ENCODE measurements around the gene OR2M5. TPM values are rescaled to one million over a fixed set of nuclear protein-coding genes. Genes with fewer than 3 reads are reported as not detected.

Gene OR2M5
- total and polyA plus RNA-seq, 10 of the 15 experiments (the other 5 are each of a cell fraction or from before 2014, with no cell fraction given), result not detected

DNA sequence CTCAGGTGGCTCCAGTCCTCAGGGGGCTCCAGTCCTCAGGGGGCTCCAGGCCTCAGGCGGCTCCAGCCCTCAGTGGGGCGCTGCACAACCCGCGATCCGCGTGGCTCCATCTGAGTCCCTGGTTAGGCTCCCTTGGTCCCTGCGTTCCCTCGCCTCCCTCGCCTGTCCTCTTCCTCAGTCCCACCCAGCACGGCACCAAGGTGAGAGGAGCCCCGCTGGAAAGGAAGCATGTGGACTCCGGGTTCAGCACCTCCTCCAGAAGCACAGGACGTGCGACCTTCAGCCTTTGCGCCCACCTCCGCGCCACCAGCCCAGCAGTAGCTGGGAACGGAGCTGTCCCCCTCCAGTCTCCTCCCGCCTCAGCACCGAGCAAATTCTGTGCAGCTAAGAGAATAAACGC lies 8.1 kb upstream of the OR2M5 start:
- no peaks in the 10 kb centered on the region for H3K9me3 ChIP-seq (replicated peaks; ENCODE audit: control insufficient read depth, insufficient read depth, low read length)
- SMC1A ChIA-PET (ENCODE audit: uncharacterized antibody, unreplicated experiment), result no interaction called here
- no peak overlapping the region for H3K9ac ChIP-seq (ENCODE audit: control insufficient read depth, insufficient read depth, low read length)
- no peak overlapping the region for H2AFZ ChIP-seq (ENCODE audit: control insufficient read depth, low read depth, low read length)
- H3K27me3 ChIP-seq (replicated peaks in 1 of 2; ENCODE audit: control insufficient read depth in 2 of 2, insufficient read depth in 2 of 2, low read length in 1 of 2), result no peaks in the 10 kb centered on the region
- no peaks in the 10 kb centered on the region for H3K4me1 ChIP-seq (ENCODE audit: control insufficient read depth, insufficient read depth, low read length)
- H3K79me2 ChIP-seq (ENCODE audit: control insufficient read depth, insufficient read depth, low read length), result no peaks in the 10 kb centered on the region
- CTCF ChIA-PET, result no interaction called here
- WGBS (ENCODE audit: insufficient coverage, insufficient replicate concordance, low lambda C conversion rate, missing lambda C conversion rate), result 56% methylated on average over 21 of the region's 21 CpGs
- no peak overlapping the region for H3K4me3 ChIP-seq
- DNase-seq (ENCODE audit: low read depth, low spot score), result no peak
- no peak for ATAC-seq
- TF ChIP-seq MYC (IDR thresholded peaks at IDR 0.05; ENCODE audit: insufficient read depth, insufficient read length, insufficient replicate concordance, low read length, severe bottlenecking), result no peak
- no peak for TF ChIP-seq PML (IDR thresholded peaks at IDR 0.05; ENCODE audit: low read length)
- TF ChIP-seq POLR2AphosphoS5 (IDR thresholded peaks at IDR 0.05; ENCODE audit: low read length), result no peak
- no peak for TF ChIP-seq ZSCAN29 (IDR thresholded peaks at IDR 0.05)
- TF ChIP-seq HDAC6 (IDR thresholded peaks at IDR 0.05; ENCODE audit: unreplicated experiment), result no peak
- TF ChIP-seq, protein P1, sequence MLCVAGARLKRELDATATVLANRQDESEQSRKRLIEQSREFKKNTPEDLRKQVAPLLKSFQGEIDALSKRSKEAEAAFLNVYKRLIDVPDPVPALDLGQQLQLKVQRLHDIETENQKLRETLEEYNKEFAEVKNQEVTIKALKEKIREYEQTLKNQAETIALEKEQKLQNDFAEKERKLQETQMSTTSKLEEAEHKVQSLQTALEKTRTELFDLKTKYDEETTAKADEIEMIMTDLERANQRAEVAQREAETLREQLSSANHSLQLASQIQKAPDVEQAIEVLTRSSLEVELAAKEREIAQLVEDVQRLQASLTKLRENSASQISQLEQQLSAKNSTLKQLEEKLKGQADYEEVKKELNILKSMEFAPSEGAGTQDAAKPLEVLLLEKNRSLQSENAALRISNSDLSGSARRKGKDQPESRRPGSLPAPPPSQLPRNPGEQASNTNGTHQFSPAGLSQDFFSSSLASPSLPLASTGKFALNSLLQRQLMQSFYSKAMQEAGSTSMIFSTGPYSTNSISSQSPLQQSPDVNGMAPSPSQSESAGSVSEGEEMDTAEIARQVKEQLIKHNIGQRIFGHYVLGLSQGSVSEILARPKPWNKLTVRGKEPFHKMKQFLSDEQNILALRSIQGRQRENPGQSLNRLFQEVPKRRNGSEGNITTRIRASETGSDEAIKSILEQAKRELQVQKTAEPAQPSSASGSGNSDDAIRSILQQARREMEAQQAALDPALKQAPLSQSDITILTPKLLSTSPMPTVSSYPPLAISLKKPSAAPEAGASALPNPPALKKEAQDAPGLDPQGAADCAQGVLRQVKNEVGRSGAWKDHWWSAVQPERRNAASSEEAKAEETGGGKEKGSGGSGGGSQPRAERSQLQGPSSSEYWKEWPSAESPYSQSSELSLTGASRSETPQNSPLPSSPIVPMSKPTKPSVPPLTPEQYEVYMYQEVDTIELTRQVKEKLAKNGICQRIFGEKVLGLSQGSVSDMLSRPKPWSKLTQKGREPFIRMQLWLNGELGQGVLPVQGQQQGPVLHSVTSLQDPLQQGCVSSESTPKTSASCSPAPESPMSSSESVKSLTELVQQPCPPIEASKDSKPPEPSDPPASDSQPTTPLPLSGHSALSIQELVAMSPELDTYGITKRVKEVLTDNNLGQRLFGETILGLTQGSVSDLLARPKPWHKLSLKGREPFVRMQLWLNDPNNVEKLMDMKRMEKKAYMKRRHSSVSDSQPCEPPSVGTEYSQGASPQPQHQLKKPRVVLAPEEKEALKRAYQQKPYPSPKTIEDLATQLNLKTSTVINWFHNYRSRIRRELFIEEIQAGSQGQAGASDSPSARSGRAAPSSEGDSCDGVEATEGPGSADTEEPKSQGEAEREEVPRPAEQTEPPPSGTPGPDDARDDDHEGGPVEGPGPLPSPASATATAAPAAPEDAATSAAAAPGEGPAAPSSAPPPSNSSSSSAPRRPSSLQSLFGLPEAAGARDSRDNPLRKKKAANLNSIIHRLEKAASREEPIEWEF (IDR thresholded peaks at IDR 0.05; ENCODE audit: insufficient replicate concordance, low read depth, low read length), result no peak
- no peak for TF ChIP-seq ATF7 (IDR thresholded peaks at IDR 0.05; ENCODE audit: low read depth)
- TF ChIP-seq, protein P2, sequence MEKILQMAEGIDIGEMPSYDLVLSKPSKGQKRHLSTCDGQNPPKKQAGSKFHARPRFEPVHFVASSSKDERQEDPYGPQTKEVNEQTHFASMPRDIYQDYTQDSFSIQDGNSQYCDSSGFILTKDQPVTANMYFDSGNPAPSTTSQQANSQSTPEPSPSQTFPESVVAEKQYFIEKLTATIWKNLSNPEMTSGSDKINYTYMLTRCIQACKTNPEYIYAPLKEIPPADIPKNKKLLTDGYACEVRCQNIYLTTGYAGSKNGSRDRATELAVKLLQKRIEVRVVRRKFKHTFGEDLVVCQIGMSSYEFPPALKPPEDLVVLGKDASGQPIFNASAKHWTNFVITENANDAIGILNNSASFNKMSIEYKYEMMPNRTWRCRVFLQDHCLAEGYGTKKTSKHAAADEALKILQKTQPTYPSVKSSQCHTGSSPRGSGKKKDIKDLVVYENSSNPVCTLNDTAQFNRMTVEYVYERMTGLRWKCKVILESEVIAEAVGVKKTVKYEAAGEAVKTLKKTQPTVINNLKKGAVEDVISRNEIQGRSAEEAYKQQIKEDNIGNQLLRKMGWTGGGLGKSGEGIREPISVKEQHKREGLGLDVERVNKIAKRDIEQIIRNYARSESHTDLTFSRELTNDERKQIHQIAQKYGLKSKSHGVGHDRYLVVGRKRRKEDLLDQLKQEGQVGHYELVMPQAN (conservative IDR thresholded peaks at IDR 0.05), result no peak
- TF ChIP-seq, protein P3, sequence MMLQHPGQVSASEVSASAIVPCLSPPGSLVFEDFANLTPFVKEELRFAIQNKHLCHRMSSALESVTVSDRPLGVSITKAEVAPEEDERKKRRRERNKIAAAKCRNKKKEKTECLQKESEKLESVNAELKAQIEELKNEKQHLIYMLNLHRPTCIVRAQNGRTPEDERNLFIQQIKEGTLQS (IDR thresholded peaks at IDR 0.05; ENCODE audit: borderline replicate concordance, extremely low read depth, low read depth, low read length), result no peak
- no peak for TF ChIP-seq CREM (IDR thresholded peaks at IDR 0.05; ENCODE audit: low read depth)
- TF ChIP-seq, protein P4, sequence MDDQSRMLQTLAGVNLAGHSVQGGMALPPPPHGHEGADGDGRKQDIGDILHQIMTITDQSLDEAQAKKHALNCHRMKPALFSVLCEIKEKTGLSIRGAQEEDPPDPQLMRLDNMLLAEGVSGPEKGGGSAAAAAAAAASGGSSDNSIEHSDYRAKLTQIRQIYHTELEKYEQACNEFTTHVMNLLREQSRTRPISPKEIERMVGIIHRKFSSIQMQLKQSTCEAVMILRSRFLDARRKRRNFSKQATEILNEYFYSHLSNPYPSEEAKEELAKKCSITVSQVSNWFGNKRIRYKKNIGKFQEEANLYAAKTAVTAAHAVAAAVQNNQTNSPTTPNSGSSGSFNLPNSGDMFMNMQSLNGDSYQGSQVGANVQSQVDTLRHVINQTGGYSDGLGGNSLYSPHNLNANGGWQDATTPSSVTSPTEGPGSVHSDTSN (IDR thresholded peaks at IDR 0.05; ENCODE audit: insufficient replicate concordance, low read depth, low read length), result no peak
- no peak for TF ChIP-seq POLR2AphosphoS2 (IDR thresholded peaks at IDR 0.05; ENCODE audit: low read depth, low read length)
- TF ChIP-seq, protein P5, sequence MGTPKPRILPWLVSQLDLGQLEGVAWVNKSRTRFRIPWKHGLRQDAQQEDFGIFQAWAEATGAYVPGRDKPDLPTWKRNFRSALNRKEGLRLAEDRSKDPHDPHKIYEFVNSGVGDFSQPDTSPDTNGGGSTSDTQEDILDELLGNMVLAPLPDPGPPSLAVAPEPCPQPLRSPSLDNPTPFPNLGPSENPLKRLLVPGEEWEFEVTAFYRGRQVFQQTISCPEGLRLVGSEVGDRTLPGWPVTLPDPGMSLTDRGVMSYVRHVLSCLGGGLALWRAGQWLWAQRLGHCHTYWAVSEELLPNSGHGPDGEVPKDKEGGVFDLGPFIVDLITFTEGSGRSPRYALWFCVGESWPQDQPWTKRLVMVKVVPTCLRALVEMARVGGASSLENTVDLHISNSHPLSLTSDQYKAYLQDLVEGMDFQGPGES (IDR thresholded peaks at IDR 0.05), result no peak
- TF ChIP-seq RELA (IDR thresholded peaks at IDR 0.05; ENCODE audit: borderline replicate concordance, partially characterized antibody), result no peak
- H3K4me2 ChIP-seq (ENCODE audit: control insufficient read depth, insufficient read depth), result no peak overlapping the region
- POLR2A ChIA-PET, result no interaction called here
- RAD21 ChIA-PET (ENCODE audit: unreplicated experiment), result no interaction called here
- in situ Hi-C loops (cut with MboI), result no loop called here
- no TSS peak for BruUV-seq (replicated peaks)
- no peaks in the 10 kb centered on the region for H3K36me3 ChIP-seq (ENCODE audit: control insufficient read depth in 2 of 2, insufficient read depth in 2 of 2, low read length in 1 of 2)
- intact Hi-C loops (cut with micrococcal nuclease; ENCODE audit: unreplicated experiment), result no loop called here
- H3K27ac ChIP-seq (ENCODE audit: control insufficient read depth, insufficient read depth), result no peak overlapping the region
- no peak for FAIRE-seq
- no peaks in the 10 kb centered on the region for H4K20me1 ChIP-seq (ENCODE audit: control insufficient read depth, insufficient read depth)

Data from GM12878 (cell line).